ENCODE data around the gene BSN.

BSN gene

DNA sequence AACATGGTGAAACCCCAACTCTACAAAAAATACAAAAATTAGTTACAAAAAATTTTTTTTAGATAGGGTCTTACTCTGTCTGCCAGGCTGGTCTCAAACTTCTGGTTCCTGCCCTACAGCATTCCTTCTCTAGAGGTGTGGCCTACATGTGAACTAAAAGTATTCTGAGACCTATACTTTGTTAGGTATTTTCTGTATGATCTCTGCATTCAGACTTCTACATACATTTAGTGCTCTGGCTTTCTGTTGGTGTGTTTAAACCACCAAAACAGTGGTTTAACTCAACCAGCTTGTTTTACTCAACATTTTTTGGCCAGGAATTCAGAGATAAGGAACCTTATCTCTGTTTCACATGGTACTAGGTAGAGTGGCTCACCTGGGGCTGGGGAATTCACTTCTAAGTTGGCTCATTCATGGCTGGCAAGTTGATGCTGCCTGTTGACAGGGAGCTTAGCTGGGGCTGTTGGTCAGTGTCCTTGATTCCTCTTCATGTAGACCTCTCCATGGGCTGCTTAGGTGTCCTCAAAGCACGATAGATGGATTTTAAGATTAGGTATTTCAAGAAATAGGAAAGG lies 41.4 kb upstream of the BSN start:
- H3K36me3 ChIP-seq: peaks cover 35 to 56% (median 37%) of the 10 kb centered on the region in 3 donors
- H3K4me1 ChIP-seq: peaks cover 0 to 14% (median 3%) of the 10 kb centered on the region in 4 donors
- H3K4me3 ChIP-seq: no peak overlapping the region
- no peak overlapping the region for H3K27ac ChIP-seq
- no peaks in the 10 kb centered on the region for H3K27me3 ChIP-seq
- TF ChIP-seq, protein P1, sequence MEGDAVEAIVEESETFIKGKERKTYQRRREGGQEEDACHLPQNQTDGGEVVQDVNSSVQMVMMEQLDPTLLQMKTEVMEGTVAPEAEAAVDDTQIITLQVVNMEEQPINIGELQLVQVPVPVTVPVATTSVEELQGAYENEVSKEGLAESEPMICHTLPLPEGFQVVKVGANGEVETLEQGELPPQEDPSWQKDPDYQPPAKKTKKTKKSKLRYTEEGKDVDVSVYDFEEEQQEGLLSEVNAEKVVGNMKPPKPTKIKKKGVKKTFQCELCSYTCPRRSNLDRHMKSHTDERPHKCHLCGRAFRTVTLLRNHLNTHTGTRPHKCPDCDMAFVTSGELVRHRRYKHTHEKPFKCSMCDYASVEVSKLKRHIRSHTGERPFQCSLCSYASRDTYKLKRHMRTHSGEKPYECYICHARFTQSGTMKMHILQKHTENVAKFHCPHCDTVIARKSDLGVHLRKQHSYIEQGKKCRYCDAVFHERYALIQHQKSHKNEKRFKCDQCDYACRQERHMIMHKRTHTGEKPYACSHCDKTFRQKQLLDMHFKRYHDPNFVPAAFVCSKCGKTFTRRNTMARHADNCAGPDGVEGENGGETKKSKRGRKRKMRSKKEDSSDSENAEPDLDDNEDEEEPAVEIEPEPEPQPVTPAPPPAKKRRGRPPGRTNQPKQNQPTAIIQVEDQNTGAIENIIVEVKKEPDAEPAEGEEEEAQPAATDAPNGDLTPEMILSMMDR (IDR thresholded peaks at IDR 0.05): no peak
- DNase-seq: no peak
- intact Hi-C loops (cut with DNase I; ENCODE audit: low total_unique reads): no loop called here
- H3K9me3 ChIP-seq: no peaks in the 10 kb centered on the region

DNA sequence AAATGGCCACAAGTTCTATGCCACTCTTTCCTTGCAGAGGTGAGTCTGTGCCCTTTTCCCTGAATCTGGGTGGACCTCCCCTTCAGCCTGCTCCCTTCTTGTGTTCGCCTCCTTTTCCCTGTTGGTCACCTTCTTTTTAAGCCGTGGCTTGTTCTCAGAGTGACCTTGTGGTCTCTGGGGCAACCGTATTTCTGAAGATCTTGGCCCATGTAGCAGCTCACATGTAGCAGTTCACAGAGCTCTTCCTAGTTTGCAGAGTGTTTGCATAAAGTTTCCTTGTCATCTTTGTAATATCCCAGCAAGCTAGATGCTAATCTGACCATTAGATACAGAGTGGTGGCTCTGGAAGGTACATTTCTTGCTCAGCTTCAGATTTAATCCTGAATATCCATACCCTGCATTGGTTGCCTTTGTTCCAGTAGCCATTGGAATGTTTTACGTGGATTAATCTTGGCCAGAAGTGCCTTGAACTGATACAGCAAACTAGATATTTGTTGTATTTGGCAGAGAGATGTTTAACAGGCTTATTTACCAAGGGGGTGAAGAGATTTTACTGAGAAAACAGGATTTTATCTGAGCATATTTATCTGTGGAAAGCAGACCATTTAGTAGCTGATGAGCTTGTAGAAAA lies 40.7 kb upstream of the BSN start:
- H3K27me3 ChIP-seq: no peaks in the 10 kb centered on the region
- H3K9me3 ChIP-seq: no peaks in the 10 kb centered on the region
- H3K4me1 ChIP-seq: peaks cover 0 to 14% (median 3%) of the 10 kb centered on the region in 4 donors
- no peak overlapping the region for H3K27ac ChIP-seq
- intact Hi-C loops (cut with DNase I; ENCODE audit: low total_unique reads): no loop called here
- TF ChIP-seq, protein P1 (IDR thresholded peaks at IDR 0.05): no peak
- no peak overlapping the region for H3K4me3 ChIP-seq
- H3K36me3 ChIP-seq: peaks cover 37 to 63% (median 37%) of the 10 kb centered on the region in 3 donors
- DNase-seq: no peak

DNA sequence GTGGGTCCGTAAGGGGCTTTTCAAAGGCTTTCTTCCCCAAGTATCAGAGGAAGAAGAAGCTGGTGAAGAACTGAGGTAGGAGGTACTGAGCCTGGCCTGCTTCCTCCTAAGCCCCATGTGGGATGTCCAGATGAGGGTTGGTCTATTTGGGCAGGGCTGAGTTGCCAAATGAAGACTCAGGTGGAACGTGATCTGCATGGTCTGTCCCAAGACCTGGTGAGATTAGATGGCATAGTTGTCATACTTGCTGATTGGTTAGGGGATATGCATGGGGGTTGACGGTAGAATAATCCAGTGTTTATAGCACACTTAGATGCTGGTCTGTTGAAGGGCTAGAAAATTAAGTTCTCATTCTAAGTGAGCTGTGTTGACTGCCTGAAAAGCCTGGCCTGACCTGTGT lies 36.3 kb upstream of the BSN start:
- H3K4me3 ChIP-seq: no peak overlapping the region
- peaks cover 0 to 36% (median 9%) of the 10 kb centered on the region in 4 donors for H3K4me1 ChIP-seq
- TF ChIP-seq, protein P1 (IDR thresholded peaks at IDR 0.05): no peak
- peaks cover 9 to 46% (median 12%) of the 10 kb centered on the region in 3 donors for H3K36me3 ChIP-seq
- H3K9me3 ChIP-seq: no peaks in the 10 kb centered on the region
- H3K27ac ChIP-seq: no peak overlapping the region
- no peaks in the 10 kb centered on the region for H3K27me3 ChIP-seq
- intact Hi-C loops (cut with DNase I; ENCODE audit: low total_unique reads): no loop called here
- DNase-seq: no peak

DNA sequence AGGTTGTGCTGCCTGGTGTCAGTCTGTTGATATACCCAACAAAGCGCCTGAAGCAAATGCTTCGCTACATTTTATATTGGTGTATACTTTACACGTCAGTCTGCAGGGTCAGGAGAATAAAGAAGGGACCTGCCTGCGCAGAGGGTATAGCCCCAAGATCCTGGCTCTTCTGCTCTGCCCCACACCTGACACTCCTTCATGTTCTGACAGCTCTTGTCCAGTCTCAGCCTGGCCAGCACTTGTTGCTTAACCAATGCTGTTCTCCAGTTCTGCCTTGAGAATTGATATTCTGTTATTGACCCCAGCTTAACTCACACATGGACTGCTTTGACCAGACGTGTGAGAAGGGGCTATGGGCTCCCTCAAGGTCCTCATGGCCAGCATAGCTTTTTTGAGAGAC lies 35.8 kb upstream of the BSN start:
- peaks cover 5 to 42% (median 13%) of the 10 kb centered on the region in 3 donors for H3K36me3 ChIP-seq
- intact Hi-C loops (cut with DNase I; ENCODE audit: low total_unique reads): no loop called here

DNA sequence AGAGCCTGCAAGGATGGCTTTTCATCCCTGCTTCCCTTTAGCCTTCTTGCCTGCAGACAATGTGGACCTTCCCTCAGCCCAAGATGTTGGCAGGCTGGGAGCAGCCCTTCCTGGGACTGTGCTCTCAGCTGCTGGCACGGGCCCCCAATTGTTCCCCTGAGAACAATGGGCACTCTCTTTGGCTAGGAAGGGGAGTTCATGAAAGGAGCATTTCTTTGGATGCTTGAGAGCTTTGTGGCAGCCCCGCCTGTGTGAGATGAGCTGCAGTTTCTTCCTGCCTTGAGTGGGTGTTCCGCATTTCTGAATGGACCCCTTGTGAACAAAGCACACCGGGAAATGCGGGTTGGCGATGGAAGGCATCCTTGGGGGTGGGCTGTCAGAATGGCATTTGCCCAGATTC lies 35.0 kb upstream of the BSN start:
- H3K9me3 ChIP-seq: no peaks in the 10 kb centered on the region
- H3K4me1 ChIP-seq: peaks cover 0 to 36% (median 6%) of the 10 kb centered on the region in 4 donors
- no peak overlapping the region for H3K4me3 ChIP-seq
- intact Hi-C loops (cut with DNase I; ENCODE audit: low total_unique reads): no loop called here
- peaks cover 0 to 36% (median 14%) of the 10 kb centered on the region in 3 donors for H3K36me3 ChIP-seq
- no peak overlapping the region for H3K27ac ChIP-seq
- no peak for DNase-seq
- TF ChIP-seq, protein P1 (IDR thresholded peaks at IDR 0.05): no peak
- no peaks in the 10 kb centered on the region for H3K27me3 ChIP-seq

More for the DNA sequence above, 35.8 kb upstream of the BSN start:
- H3K27me3 ChIP-seq: no peaks in the 10 kb centered on the region
- H3K27ac ChIP-seq: no peak overlapping the region
- H3K4me1 ChIP-seq: peaks cover 0 to 36% (median 9%) of the 10 kb centered on the region in 4 donors
- TF ChIP-seq, protein P1 (IDR thresholded peaks at IDR 0.05): no peak
- no peak overlapping the region for H3K4me3 ChIP-seq
- DNase-seq: no peak
- H3K9me3 ChIP-seq: no peaks in the 10 kb centered on the region

Measured in tibial artery (tissue), 4 donors.